Hepatocyte (in vitro differentiated cells): Measurements from ENCODE around the gene PARD3B.

Experiments used
- CTCF ChIP-seq: fragments of 200-600 bp; sonication (generic); IDR thresholded peaks from 2 replicates; pipeline ENCODE4 v1.5.1; 2016; ENCODE audit warnings: antibody characterized with exemption, mild to moderate bottlenecking; ENCODE audit not compliant: poor library complexity
- EZH2 ChIP-seq: fragments of 200-600 bp; sonication (generic); IDR thresholded peaks from 2 replicates; pipeline ENCODE4 v1.6.1; 2016; ENCODE audit warnings: antibody characterized with exemption, mild to moderate bottlenecking, borderline replicate concordance
- EZH2phosphoT487 ChIP-seq: fragments of 200-600 bp; sonication (generic); IDR thresholded peaks from one replicate; pipeline ENCODE4 v1.6.1; 2018; ENCODE audit warnings: antibody characterized with exemption, mild to moderate bottlenecking, low read depth, moderate library complexity; ENCODE audit not compliant: unreplicated experiment, severe bottlenecking

GRCh38 chr2:205557873-205558272, 1012.6 kb downstream of the PARD3B start:
- no peak for TF ChIP-seq EZH2phosphoT487
- no peak for TF ChIP-seq CTCF
- no peak for TF ChIP-seq EZH2
